Activated CD4-positive, alpha-beta T cell treated with anti-CD3 and anti-CD28 coated beads, Interleukin-2, amount 50 U/mL, for 1 hour (primary cell): ENCODE measurements around the gene SLC39A11.
"Not testable (repeated sequence)": the region's sequence is repeated elsewhere in the genome, so short reads cannot be mapped to it uniquely, and the experiment has no call there.

Source experiments
- DNase-seq: peaks from one replicate; pipeline ENCODE4 v3.0.0-alpha.2; 2020

Gene SLC39A11

DNA sequence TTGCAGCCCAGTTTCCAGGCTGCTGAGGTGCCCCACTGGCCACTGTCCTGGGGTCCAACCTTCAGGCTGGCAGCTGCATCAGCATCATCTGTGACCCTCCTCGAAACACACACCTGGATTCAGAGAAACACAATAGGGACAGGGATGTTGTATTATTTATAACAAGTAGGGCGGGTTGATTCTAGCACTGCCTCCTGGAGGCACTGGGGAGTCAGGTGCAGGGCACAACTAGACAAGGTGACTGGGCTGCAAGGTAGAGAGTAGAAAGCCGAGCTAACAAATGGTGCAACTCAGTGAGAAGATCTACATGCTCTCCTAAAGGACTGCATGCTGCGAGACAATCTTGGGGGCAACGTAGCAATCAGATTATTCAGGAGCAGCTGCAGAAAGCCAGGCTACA, 317.3 kb downstream of the SLC39A11 start:
- no peak for DNase-seq

DNA sequence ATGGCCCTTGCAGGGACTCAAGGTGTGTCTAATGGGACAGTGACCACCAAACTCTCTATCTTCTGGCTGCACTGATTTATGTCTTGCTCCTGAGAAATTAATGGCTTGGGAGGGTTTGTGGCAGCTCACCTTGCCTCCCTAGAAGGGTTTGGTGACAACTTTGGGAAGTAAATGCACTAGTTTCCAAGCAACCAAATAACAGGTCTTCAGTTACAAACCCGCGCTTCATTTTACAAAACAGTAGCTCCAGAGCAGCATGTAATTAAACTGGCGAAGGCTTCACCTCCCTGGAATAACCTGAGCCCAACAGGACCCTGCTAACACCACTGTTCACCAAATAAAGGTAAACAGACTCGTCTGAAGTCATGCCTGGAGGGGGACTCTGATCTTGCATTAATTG, 318.3 kb downstream of the SLC39A11 start:
- no peak for DNase-seq

DNA sequence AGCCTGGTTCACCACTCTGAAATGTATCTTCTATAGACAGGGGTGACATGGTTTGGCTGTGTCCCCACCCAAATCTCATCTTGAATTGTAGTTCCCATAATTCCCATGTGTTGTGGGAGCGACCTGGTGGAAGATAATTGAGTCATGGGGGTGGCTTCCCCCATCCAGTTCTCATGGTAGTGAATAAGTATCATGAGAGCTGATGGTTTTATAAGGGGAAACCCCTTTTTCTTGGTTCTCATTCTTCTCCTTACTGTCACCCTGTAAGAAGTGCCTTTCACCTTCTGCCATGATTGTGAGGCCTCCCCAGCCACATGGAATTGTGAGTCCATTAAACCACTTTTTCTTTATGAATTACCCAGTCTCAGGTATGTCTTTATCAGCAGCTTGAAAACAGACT, 319.3 kb downstream of the SLC39A11 start:
- not testable (repeated sequence) for DNase-seq

GRCh38 chr17:72772331-72772821, 320.1 kb downstream of the SLC39A11 start:
- DNase-seq: no peak

GRCh38 chr17:72771734-72772133, 320.8 kb downstream of the SLC39A11 start:
- no peak for DNase-seq

GRCh38 chr17:72766761-72767356, 325.6 kb downstream of the SLC39A11 start:
- DNase-seq: no peak

- no peak for DNase-seq
Observed at GRCh38 chr17:72765368-72766153, 326.9 kb downstream of the SLC39A11 start.

DNA sequence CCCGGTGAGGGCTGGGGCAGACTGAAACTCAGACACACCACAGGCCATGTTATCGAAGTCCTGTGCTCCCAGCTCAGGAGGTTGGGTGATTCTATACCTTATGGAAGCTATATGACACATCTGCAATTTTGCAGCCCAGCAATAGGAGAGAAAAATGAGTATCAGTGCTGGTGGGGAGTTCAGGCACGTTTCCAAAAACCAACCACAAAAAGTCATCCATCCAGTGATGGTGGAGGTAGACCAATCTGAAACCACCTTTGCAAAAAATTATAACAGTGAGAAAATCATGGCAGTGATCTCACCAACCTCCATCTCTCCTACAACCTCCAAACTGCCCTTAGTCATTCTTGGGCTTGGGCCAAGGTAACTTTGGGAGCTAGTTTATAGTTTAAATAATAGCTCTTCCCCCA, 327.9 kb downstream of the SLC39A11 start:
- DNase-seq: no peak

- no peak for DNase-seq
Observed at GRCh38 chr17:72763981-72764380, 328.5 kb downstream of the SLC39A11 start.

GRCh38 chr17:72761893-72762575, 330.5 kb downstream of the SLC39A11 start:
- not testable (repeated sequence) for DNase-seq

GRCh38 chr17:72761431-72761830, 331.1 kb downstream of the SLC39A11 start:
- DNase-seq: no peak

GRCh38 chr17:72760368-72760767, 332.1 kb downstream of the SLC39A11 start:
- no peak for DNase-seq

GRCh38 chr17:72759301-72759700, 333.2 kb downstream of the SLC39A11 start:
- no peak for DNase-seq

DNA sequence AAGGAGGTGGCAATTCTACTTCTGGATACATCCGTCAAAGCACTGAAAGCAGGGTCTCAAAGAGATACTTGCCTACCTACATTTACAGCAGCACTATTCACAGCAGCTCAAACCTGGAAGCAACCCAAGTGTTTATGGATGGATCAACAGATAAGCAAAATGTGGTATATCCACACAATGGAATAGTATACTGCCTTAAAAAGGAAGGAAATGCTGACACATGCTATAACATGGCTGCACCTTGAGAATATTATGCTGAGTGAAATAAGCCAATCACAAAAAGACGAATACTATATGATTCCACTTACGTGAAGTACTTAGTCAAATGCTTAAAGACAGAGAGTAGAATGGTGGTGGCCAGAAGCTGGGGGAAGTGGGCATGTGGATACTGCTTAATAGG, 336.2 kb downstream of the SLC39A11 start:
- no peak for DNase-seq

DNA sequence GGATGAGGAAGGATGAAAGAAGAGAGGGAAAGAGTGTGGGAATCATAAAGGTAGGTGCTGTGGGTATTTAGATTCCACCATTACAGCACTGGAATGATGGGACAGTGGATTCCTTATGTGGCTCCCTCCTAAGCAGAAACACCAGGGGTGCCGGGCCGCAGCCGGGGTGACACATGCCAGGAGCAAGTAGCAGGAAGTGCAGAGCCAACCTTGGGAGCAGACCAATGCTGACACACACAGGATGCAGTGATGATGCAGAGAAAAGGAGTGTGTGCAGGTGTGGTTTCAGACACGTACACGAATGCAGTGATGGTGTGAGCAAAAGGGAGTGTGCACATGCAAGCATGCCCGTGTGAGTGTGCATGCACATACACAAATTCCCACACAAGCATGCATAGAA, 338.0 kb downstream of the SLC39A11 start:
- no peak for DNase-seq

GRCh38 chr17:72751746-72752145, 340.7 kb downstream of the SLC39A11 start:
- DNase-seq: no peak

GRCh38 chr17:72749119-72749572, 343.3 kb downstream of the SLC39A11 start:
- no peak for DNase-seq

DNA sequence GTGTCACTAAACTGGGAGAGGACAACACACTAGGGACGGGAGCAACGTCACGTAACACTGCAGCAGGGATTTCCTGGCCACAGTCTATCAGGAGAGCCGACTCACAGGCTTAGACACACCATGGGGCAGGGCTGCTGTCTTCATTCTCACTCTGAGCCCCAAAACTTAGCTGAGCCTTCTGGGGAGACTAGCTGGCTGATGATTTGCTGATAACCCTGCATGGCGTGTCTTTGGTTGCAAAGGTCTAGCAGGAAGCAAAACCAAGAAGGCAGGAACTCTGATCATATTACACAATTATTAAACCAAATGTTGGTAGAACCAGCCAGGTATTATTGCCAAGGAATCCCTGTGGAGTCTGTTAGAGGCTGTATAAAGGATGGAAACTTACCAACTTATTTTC, 345.0 kb downstream of the SLC39A11 start:
- DNase-seq: no peak

GRCh38 chr17:72745241-72745640, 347.2 kb downstream of the SLC39A11 start:
- DNase-seq: no peak

- DNase-seq: no peak
Observed at GRCh38 chr17:72743037-72743467, 349.4 kb downstream of the SLC39A11 start.

DNA sequence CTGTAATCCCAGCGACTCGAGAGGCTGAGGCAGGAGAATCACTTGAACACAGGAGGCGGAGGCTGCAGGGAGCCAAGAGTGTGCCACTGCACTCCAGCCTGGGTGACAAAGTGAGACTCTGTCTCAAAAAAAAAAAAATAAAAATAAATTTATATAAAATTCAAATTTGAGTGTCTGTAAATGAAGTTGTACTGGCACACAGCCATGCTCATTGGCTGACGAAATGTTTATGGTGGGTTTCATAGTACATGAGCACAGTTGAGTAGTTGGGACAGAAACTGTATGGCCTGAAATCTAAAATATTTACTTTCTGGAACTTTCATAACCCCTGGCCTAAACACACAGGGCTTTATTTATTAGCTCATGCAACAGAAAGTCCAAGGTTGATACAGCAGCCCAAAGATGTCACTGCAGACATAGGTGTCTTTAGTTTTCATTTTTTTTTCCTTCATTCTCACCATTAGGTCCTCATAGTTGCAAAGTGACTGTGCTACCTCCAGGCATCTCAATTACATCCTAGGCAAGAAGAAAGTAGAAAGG, 355.3 kb downstream of the SLC39A11 start:
- DNase-seq: no peak

GRCh38 chr17:72735592-72735991, 356.9 kb downstream of the SLC39A11 start:
- no peak for DNase-seq

DNA sequence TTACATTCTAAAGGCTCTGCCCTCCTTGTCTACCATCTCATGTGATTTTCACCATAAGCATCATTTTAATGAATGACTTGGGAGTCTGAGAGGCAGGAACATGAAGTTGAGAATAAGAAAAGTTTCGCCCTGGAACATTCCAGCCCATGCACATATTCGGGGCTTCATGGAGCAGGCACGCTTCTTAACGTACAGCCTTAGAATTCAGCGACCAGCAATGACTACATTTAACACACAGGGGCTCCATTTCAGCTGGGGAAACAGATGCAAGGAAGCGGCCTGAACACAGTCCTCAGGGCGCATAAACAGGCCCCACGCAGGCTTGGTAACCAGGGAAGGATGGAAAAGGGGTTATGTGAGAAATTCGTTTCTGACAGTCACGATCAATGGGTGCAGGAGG, 357.4 kb downstream of the SLC39A11 start:
- DNase-seq: no peak
